Limb (tissue), 2 donors: ENCODE data around the gene NUP210L.
"Not testable (repeated sequence)": the region's sequence is repeated elsewhere in the genome, so short reads cannot be mapped to it uniquely, and the experiment has no call there.

Source experiments
- DNase-seq, 2 donors: peaks; one replicate each; pipeline ENCODE4 v3.0.0-alpha.2; 2016; ENCODE audit errors: extremely low spot score in 2 of 2

Gene NUP210L

DNA sequence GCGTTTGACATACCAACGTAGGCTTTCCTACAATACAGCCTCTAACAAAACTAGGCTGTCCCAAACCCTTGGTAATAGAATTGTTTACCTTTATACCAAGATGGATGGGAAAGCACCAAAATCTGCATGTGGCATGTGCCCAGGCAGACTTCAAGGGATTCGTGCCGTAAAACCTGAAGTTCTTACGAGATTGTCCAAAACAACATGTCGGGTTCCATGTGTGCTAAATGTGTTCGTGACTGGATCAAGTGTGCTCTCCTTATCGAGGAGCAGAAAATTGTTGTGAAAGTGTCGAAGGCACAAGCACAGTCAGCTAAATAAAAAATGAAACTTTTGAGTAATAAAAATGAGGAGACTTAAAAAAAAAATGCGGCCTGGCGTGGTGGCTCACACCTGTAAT lies 159.2 kb downstream of the NUP210L start:
- no peak for DNase-seq

DNA sequence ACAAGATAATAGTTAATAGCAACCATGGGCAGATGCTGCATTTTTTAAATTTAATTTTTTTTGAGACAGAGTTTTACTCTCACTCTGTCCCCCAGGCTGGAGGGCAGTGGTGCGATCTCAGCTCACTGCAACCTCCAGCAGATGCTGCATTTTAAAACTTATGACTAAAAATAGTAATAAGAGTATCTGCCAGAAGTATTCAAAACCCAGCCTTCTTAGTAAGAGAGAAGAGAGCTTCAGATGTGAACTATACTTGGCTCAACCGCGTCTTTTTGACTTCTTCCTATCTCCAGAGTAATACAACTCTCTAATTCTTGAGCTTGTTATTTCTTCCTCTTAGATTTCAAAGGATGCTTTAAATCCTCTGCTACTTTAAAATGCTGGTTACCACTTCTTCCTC lies 159.7 kb downstream of the NUP210L start:
- DNase-seq = no peak

DNA sequence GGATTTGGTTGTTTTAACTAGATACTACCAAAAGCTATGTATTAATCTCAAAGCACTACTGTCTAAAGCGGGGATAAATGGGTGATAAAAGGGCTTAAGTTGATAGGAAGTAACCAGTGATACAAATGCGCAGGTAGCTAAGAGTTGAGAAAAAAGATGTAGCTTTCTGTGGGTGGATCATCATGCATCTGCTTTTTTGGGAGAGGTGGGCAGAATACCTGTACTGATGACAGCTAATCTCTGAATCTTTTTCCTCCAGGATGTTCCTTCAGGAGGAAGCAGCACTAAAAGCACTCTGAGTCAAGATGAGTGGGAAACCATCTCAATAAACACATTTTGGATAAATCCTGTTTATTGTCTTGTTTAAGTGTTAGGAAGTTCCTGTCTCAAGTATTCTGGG lies 163.1 kb downstream of the NUP210L start:
- DNase-seq = no peak

DNA sequence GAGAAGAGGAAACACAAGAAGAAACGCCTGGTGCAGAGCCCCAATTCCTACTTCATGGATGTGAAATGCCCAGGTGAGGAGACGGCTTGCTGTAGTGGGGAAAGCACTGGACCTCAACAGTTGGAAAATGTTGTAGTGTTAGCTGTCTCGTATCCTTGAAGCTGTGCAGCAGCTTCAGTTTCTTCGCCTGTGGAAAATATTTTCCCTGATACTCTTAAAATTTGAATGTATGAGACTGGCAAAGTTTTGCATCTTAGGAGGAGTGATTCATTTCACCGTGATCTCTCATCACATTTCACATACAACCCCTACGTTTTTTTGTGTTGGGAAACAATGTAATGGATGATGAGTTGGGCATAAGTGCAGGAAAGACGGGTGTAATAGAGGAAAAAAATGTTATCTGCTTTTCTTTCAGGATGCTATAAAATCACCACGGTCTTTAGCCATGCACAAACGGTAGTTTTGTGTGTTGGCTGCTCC lies 163.7 kb downstream of the NUP210L start:
- no peak for DNase-seq

DNA sequence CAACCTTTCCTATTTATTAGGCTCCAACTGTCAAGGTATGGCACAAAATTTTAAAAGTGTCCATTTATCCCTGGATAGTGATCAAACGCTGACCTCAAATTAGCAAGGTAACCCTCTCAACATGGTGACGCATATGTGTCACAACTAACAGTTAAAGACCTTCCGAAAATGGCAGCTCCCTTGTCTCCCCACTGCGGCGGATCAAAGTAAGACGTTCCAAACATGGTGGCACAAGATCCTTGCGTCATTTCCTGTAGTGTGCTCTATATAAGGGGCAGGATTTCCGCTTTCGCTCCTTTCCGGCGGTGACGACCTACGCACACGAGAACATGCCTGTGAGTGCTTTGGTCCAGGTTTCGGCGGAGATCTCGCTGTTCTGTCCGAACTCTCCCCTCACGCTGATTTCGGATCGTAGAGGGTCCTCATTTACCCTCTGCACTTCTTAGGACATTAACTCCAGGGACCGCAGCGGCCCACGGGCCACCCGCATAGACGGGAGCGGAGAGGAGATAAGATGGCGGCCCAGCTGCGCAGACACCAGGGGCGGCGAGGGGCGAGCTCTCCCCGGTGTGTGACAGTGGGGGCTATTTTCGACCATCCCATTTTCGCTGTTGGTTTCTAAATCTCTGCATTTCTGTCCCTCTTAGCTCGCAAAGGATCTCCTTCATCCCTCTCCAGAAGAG lies 164.3 kb downstream of the NUP210L start, which contains the start of gene RPS27:
Gene RPS27, plus strand, starts transcription at position 295 of the 683 bp plus-strand sequence. Its CDS starts 35 bp downstream, at position 330.
- DNase-seq = peak; percentile 92 to 100

DNA sequence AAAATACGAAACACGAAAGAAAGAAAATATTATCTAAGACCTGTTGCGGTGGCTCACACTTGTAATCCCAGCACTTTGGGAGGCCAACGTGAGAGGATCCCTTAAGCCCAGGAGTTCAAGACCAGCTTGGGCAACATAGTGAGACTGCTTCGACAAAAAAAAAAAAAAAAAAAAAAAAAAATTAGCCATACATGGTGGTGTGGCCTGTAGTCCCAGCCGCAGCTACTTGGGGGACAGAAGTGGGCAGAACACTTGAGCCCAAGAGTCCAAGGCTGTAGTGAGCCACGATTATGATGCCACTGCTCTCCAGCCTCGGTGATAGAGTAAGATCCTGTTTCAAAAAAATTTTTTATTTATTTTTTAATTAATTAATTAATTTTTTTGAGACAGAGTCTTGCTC lies 167.3 kb downstream of the NUP210L start:
- DNase-seq = no peak

DNA sequence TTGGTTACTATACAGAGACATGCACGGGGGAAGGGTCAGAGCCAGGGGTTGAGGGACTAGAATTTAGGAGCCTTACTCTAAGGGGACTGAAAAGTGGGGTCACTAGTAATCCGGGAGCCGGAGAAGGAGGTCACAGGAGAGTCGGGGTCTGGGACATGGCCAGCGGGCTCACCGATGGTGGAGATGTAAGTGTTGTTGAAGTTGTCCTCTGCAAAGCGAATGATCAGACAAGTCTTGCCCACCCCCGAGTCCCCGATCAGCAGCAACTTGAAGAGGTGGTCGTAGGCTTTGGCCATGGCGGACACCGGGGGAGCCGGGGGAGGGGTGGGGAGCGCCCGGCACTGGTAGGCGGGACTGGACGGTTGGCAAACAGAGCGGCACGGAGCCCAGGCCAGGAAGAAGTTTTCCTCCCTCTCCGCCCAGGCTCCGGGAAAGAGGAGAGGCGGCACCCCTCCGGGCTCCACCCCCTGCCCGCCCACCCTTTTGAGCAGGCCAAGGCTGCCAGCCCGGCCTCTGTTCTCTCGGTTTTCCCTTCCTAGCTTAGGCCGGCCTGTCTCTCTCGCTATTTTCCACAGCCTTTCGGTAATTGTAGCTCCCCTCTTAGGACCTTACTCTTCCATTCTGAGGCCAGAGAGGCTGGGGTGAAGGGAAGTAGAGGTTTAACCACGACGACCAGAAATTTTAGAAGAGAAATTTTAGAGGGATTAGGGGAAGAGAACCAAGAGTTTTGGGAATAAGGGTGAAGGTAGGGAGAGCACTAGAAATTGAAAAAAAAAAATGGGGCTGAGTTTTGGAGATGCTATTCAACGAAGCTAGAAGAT lies 168.7 kb downstream of the NUP210L start, which contains the start of gene RAB13:
Gene RAB13, minus strand, starts transcription at position 399 of the 821 bp plus-strand sequence. Its CDS starts 103 bp downstream, at position 296.
- DNase-seq = peak; percentile 81 to 90

DNA sequence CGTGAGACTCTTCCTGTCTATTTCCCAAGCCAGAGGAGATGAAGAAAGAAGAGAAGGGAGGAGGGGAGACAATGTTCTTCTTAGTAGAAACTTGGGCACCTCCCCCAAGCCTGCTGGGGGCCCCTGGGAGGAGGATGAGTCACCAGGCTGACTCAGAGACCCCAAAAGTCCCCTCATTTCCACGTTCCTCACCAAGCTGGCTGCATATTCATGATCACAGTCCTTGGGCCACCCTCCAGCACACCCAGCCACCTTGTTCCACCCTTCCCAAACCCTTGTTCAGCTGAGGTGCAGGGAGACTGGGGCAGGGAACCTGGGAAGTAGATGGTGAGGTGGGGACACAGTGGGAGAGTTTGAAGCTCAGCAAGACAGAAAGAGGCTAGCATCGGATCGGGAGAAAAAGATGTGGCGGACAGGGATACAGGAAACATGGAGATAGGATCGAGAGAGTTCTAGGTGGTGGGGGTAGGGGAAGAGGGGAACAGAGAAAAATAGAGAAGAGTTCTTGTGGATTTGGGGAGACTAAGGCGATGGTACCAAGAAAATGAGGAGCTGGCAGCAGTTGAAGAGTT lies 169.4 kb downstream of the NUP210L start:
- peak in 1 of 2 donors; percentile 43 for DNase-seq

DNA sequence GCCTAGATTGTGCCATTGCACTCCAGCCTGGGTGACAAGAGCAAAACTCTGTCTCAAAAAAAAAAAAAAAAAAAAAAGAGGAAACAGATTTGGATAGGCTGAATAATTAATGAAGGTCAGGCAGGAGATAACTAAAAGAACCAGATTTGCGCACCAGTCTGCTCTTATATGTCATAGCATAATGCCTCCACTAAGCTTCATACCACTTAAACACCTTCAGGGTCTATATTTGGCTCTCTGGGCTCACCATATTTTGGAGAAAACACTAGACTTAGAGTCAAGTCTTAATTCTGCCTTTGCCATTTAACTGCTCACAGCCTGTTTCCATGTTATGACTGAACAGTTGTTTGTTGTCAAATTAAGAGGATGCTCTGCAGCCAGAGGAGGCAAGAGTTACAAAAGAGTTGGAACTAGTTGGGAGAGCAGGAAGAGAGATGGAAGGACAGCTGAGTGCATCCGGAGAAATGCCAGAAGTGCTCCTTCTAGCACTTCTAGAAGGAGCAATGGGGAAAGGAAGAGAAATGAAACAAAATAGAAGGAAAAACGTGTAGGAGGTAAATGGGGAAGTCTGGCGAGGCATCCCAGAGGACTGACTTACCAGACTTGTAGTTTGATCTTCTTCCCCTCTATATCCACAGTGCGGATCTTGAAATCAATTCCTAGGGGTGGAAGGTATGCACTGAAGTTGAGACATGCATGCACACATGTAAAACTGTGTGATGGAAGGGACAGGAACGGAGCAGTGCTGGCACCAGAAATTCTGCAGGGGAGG lies 170.6 kb downstream of the NUP210L start:
- DNase-seq = no peak

DNA sequence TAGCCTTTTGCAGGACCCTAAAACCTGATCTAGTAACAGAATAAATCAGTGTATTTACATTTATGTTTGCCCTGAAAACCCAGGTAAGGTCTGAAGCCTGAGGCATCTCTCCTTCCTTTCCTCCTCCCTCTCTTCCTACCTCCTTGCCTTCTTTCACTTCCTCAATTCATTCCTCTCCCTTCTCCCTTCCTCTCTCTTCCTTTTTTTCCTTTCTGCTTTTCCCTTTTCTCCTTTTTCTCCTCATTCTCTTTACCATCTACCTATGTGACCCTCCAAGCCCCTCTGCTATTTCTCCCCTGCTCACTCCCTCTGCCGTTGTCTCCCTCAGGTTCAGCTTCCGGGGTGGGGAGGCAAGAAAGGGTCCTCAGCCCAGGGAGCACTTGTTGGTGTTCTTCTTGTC lies 173.1 kb downstream of the NUP210L start:
- DNase-seq = not testable (repeated sequence)

DNA sequence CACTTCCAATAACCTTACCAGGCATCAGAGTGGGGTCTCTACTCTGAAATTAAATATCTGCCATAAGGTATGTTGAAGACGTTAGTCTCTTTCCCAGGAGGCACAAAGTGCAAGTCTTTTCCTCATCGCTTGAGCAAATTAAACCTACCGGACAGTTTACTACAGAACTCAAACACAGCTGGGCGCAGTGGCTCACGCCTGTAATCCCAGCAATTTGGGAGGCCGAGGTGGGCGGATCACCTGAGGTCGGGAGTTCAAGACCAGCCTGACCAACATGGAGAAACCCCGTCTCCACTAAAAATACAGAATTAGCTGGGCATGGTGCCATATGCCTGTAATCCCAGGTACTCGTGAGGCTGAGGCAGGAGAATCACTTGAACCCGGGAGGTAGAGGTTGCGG lies 175.8 kb downstream of the NUP210L start:
- not testable (repeated sequence) for DNase-seq

DNA sequence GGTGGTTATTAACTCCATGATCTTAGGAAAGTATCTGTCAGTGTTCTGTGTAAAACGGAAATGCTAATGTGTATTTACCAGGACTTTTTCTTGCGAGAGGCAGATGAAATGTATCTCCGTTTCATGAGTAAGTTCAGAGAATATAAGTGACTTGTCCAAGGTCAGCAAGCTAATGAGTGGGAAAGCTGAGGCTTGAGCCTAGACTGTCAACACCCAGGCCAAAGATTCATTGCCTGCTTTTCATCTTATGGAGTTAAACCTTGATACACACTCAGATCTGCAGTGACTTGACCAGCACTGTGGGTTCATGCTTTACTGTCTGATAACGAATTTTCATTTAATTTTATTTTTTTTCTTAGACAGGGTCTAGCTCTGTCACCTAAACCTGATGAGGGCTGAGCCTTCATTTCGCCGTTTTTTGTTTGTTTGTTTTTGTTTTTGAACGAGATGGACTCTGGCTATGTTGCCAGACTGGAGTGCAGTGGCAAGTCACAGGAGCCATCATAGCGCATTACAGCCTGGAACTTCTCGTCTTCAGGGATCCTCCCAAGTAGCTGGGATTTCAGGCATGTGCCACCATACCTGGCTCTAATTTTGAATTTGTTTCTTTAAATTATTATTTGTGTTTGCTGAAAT lies 176.5 kb downstream of the NUP210L start:
- no peak for DNase-seq

DNA sequence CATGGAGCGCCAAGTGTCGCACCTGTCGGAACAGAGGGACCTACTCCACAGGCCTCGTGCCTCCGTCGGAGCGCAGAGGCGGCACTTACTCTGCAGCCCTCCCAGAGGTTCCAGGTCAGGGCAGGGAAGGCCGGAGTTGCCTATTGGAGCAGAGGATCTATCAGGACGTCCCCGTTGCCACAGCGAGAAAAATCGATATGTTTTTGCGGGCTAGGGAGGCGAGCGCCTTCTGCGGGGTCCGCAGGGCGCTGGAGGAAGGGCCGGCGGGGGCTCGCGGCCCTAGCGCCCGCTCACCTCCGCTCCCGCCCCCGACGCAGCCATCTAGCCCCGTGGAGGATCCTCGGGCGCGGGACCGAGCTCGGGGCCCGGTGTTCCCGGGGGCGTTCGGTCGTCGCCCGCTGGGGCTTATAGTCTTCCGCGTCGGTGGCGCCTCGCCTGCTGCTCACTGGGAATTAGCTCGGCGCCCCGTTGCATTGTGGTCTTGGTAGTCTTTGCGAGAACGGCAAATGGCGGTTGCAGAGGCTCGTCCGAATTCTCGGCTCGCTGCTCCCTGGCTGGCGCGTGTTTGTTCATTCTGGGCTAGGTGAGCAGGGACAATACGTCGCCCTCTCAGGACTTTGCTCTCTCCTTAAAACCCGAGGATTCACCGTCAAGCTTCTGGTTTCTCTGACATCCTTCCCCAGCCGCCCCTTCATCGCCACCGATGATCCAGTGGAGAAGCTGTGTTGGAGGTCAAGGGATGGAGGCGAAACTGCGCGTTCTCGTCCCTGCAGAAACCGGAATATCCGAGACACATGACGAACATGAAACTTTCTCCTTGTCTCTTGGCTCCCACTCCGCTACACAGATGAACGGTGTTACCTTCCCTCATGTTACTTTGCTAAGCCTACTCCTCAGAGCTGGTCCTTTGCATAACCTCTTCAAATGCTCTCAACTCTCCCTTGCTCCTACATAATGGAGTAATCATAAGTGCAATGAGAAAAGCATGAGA lies 177.3 kb downstream of the NUP210L start, which contains the start of gene JTB:
Gene JTB, minus strand, starts transcription at position 425 of the 991 bp plus-strand sequence. Its CDS starts 422 bp downstream, at position 3.
- DNase-seq = peak; percentile 85 to 90

DNA sequence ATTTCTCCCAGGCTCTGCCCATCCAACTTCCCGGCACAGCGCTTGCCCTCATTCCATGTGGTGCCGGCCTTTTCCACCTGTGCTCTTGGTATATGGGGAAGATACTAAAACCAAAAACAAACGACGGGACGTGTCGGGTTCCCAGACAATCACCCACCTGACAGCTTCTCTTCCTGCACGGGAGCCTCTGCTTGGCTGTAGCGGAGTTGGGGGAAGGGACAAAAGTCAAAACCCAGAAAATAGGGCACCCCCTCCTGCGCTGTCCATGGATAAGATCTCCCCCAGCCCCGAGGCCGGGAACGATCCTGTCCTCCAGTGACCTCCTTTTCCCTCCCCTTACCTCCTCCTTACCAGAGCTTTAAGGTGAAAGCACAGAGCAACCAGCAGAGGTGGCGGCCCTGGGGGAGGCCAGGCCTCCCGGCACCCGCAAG lies 178.0 kb downstream of the NUP210L start:
- no peak for DNase-seq

DNA sequence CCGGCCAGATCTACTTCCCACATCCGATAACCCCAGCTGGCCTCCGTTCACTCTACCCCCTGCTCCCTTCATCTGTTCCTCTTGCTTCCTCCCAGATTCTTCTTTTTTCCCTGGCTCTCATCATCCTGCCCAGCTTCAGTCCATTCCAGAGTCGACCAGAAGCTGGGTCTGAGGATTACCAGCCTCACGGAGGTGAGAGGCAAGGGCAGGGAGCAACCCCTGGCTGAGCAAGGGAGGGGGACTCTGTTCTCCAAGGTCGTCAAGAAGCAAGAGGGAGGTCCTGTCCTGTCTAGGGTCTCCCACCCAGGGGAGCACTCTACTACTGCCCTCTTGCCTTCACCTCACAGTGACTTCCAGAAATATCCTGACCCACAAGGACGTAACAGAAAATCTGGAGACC lies 181.3 kb downstream of the NUP210L start:
- DNase-seq = no peak

DNA sequence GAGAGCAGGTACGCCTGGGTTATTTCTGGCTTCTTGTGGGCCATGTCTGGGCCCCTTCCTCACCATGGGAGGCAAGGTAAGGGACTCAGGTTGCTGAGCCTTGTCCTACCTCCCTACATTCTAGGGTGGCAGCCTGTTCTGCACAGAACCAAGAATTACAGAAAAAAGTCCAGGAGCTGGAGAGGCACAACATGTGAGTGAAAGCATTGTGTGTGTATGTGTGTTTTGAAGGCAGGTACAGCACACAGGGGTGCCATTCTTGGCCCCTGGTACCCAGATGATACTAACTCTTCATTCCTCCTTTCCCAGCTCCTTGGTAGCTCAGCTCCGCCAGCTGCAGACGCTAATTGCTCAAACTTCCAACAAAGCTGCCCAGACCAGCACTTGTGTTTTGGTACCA lies 181.8 kb downstream of the NUP210L start:
- no peak for DNase-seq

DNA sequence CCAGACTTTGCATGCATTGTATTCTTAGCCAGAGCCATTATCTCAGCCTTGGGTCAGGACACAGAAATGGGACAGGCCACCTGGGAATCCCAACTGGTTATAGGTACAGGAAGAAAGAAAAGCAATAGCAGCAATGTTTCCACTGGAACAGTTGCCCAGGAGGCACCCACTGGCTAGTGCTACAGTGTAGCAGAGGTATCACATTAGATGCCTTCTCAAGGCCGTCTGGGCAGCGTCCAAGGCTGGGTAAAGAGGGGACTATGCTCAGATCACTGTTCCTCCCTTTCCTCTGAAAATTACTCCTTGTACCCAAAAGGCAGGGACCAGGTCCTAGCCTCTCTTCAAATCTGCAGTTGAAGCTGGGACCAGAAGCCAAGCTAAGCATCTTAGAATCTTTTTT lies 184.5 kb downstream of the NUP210L start:
- DNase-seq = no peak

DNA sequence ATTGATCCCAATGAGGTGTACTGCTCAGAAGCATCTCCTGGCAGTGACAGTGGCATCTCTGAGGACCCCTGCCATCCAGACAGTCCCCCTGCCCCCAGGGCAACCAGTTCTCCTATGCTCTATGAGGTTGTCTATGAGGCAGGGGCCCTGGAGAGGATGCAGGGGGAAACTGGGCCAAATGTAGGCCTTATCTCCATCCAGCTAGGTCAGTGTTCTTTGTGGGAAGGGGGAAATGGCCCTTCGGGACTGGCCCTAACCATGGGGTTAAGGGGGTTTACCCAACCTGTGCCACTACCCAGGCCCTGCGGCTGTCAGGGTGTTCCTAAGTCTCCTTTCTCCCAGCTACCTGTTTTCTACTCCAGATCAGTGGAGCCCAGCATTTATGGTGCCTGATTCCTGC lies 185.9 kb downstream of the NUP210L start:
- DNase-seq = no peak

DNA sequence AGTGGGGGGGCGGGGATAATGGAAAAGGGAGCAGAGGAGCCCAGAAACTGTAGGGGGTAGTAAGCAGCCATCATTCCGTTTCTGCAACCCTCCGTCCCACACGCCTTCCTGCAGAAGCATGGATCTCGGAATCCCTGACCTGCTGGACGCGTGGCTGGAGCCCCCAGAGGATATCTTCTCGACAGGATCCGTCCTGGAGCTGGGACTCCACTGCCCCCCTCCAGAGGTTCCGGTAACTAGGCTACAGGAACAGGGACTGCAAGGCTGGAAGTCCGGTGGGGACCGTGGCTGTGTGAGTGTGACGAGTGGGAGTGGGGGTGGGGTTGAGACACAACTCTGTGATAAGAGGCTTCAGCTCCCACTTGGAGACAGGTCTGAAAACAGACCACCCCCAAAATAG lies 186.5 kb downstream of the NUP210L start:
- no peak for DNase-seq

DNA sequence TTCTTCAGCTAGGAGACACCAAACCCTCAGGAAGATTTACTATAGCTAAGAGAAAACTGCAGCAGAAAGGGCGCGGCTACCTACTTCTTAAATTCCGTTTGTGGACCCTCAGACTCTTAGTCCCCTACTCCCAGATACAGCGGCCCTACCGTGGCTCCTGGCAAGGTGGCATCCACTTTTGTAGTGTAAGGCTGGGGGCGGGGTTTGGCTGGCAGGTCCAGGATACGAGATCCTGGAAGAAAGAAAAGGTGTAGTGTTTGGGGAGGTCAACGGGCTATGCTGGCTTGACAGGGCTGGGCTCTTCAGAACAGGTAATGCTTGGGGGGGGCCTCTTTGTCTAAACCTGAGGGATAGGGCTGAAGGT lies 186.9 kb downstream of the NUP210L start:
- no peak for DNase-seq
